KG1 (cell line): ENCODE results near the gene CCDC63.

ENCODE experiments used
- DNase-seq: peaks from one replicate; lab custom pipeline; 2025; lab: John Stamatoyannopoulos, UW

The CCDC63 gene

GRCh38 chr12:110885152-110885840 lies 38.5 kb downstream of the CCDC63 start:
- no peak for DNase-seq

GRCh38 chr12:110888256-110888991 lies 41.6 kb downstream of the CCDC63 start:
- DNase-seq = no peak

- DNase-seq = no peak
Observed at GRCh38 chr12:110889361-110889760, 42.6 kb downstream of the CCDC63 start.

GRCh38 chr12:110893956-110894355 lies 47.2 kb downstream of the CCDC63 start:
- DNase-seq = no peak

GRCh38 chr12:110896559-110896958 lies 49.8 kb downstream of the CCDC63 start:
- DNase-seq = no peak

- no peak for DNase-seq
Observed at GRCh38 chr12:110901401-110901800, 54.6 kb downstream of the CCDC63 start.

GRCh38 chr12:110903511-110903910 lies 56.7 kb downstream of the CCDC63 start:
- no peak for DNase-seq

- no peak for DNase-seq
Observed at GRCh38 chr12:110906083-110906482, 59.3 kb downstream of the CCDC63 start.

- no peak for DNase-seq
Observed at GRCh38 chr12:110906516-110906915, 59.7 kb downstream of the CCDC63 start.

- no peak for DNase-seq
Observed at GRCh38 chr12:110906985-110907384, 60.2 kb downstream of the CCDC63 start.

- no peak for DNase-seq
Observed at GRCh38 chr12:110907583-110907982, 60.8 kb downstream of the CCDC63 start.

GRCh38 chr12:110908377-110909152 lies 61.8 kb downstream of the CCDC63 start:
- DNase-seq = no peak

GRCh38 chr12:110912263-110912662 lies 65.5 kb downstream of the CCDC63 start:
- no peak for DNase-seq

GRCh38 chr12:110913119-110914056 lies 66.6 kb downstream of the CCDC63 start:
- DNase-seq = no peak

GRCh38 chr12:110916295-110916875 lies 69.6 kb downstream of the CCDC63 start:
- DNase-seq = no peak

GRCh38 chr12:110917467-110917866 lies 70.7 kb downstream of the CCDC63 start:
- DNase-seq = no peak

GRCh38 chr12:110917961-110918360 lies 71.2 kb downstream of the CCDC63 start:
- no peak for DNase-seq

- no peak for DNase-seq
Observed at GRCh38 chr12:110919720-110920119, 72.9 kb downstream of the CCDC63 start.

GRCh38 chr12:110920324-110920910 lies 73.6 kb downstream of the CCDC63 start, which contains the start of gene MYL2:
Gene MYL2 (minus strand): TSS chr12:110920579. CDS start chr12:110920529, 50 bp downstream.
- DNase-seq = no peak

GRCh38 chr12:110921262-110921661 lies 74.5 kb downstream of the CCDC63 start:
- no peak for DNase-seq

- DNase-seq = no peak
Observed at GRCh38 chr12:110922652-110923051, 75.9 kb downstream of the CCDC63 start.
